SIG-M5 treated with dmso at 0.1 percent for 504 hours (cell line): ENCODE results near the gene ZDHHC1.

Experiments used
- DNase-seq: peaks from one replicate; lab custom pipeline; 2025; ENCODE audit not compliant: unreplicated experiment; lab: John Stamatoyannopoulos, UW

Gene ZDHHC1, protein sequence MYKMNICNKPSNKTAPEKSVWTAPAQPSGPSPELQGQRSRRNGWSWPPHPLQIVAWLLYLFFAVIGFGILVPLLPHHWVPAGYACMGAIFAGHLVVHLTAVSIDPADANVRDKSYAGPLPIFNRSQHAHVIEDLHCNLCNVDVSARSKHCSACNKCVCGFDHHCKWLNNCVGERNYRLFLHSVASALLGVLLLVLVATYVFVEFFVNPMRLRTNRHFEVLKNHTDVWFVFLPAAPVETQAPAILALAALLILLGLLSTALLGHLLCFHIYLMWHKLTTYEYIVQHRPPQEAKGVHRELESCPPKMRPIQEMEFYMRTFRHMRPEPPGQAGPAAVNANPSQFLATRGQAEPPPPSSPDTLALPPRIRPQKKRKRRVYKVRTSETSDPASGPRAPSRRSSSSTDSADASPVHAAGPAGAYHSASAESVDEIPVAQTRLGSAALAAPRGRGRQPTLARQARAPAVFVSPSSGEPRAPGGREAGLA

DNA sequence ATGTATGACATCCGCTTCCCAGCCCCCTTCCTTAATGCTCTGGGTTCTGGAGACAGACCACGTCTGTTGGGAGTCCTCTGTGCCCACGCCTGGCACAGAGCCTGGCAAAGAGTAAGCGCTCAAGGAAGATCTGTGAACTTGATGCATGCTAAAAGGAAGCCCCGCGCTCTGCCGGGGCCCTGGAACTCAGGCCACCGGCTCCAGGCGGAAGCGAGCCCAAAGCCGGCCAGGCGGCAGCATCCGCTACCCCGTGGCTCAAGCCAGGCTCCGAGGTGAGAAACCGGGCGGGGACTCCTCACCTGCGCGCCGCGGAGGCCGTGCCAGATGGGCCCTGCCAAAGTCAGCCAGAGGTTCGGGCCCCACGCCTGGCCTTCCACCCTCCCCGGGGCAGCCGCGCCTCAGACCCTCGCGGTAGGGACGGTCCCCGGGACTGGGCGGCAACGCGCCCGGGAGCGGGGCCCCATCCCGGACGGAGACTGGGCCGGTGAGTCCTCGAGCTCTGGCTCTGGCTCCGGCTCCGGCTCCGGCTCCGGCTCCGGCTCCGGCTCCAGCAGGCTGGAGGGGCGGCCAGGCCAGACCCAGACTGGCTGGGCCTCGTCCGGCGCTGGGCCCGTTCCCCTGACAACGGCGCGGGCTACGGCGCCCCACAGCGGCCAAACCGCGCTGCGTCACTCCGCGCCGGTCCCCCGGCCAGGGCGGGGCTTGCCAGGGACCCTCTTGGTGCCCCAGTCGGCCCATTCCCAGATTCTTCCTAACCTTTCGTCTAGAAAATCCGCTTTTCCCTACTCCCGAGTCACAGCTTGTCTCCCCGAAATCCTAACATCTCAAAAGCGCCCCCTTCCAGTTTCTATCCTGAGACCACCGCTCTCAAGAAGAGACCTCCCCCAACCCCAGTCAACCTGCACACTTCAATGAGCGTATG is at the start of gene ZDHHC1:
TSS of gene ZDHHC1 (minus strand) at position 606 of the 922 bp plus-strand sequence. CDS start 8,702 bp downstream, outside the sequence.
- DNase-seq = no peak

DNA sequence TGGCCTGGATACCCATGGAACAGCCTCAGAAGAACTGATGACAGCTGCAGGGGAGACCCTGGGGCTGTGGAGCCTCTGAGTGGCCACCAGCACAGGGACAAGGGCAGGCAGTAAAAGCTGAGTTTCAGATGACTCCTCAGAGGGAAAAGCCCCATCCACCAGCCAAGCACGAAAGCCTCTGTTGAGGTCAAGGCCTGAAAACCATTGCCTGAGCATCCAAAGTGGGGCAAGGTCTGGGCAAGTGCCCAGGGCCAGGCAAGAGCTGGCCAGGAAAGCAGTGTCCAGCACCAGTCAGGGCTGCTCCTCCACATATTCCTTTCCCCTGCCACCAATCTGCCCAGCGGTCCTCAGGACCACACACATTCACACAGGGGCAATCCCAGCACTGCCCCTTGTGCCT is 48.3 kb upstream of the ZDHHC1 start:
- DNase-seq = no peak

DNA sequence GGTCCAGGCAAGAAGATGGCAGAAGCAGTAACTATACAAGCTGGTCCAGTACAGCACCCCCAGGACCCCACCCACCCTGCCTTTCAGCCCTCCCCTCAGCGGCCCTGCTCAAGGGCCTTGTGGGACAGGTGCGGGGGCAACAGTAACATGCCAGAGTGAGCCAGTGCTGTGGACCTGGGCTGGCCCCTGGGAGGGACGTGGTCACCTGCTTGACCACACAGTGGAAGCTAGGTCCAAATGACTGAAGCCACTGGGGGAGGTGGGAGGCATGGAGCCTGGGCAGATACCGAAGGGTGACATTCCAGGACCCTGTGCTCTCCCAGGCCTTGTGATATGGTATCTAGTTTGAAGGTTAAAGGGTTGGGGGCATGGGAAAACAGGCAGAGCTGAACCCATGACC is 47.4 kb upstream of the ZDHHC1 start:
- DNase-seq = no peak

DNA sequence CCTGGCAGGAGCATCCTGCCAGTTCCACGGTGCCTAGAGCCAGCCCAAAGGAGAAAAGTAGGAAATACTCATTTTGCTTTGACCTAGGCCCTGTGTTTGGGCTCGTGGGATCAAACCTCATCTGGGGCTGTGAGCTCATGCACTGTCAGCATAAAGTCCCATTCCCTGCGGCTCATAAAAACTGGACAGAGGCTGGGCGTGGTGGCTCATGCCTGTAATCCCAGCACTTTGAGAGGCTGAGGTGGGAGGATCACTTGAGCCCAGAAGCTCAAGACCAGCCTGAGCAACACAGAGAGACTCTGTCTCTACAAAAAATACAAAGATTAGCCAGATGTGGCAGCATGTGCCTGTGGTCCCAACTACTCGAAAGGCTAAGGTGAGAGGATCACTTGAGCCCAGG is 46.8 kb upstream of the ZDHHC1 start:
- DNase-seq = no peak

DNA sequence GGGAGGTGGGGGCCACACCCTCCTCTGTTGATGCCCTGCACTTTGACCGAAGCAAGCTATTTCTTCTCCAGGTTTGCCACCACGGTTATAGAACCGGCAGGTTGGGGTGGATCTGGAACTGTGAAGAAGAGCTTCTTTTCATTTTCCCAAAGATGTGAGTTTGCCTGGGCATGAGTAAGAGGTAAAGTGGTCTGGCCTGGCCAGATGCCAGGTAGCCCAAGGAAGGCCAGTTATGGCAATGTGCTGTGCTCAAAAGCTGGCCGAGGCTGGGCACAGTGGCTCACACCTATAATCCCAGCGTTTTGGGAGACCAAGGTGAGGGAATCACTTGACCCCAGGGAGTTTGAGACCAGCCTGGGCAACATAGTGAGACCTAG is 46.0 kb upstream of the ZDHHC1 start:
- no peak for DNase-seq

DNA sequence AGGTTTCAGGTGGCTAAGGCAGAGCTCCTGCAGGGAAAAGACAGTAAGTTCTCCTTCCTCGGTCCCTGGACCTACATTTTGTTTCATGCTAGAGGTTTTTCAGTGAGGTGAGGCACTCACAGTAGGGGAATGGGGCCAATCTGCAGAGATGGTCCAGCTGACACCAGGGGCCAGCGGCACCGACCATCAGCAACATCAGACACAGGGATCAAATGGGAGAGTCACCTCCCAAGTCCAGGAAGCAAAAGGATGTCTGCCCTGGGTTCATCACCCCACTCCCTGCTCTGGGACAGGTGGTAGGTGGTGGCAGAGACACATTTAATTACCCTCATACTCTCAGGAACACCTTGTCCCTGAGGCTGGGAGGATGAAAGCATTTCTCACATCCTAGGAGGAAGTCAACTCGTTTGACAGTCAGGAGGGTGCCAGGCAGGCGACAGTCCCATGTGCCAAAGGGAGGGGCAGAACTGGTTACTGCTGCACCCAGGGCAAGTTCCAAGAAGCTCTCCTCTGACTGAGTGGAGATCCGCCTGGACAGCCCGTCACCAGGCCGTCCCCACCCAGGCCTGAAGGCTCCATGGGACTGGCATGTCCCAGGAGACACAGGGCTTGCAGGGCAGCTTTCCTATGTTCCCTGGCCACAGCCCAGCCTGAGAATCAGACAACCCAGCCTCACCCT is 45.5 kb upstream of the ZDHHC1 start:
- no peak for DNase-seq

DNA sequence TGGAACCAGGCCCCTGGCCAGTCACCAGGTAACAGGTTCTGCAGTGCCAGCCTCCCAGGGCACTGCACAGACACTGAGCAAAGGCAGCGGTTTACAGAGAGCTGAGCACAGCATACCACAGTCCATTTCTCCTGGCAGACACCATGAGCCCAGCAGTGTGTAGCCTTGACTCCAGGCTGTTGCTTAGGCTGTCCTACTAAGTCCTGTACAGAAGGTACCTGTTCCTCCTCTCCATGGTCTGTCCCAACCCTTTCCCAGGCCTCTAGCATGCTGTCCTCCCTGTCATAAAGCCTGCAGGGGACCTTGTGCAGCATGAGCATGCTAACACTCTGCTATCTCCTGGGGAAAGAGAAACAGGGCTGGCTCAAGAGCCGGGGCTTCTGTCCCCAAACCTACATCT is 44.7 kb upstream of the ZDHHC1 start:
- DNase-seq = no peak

DNA sequence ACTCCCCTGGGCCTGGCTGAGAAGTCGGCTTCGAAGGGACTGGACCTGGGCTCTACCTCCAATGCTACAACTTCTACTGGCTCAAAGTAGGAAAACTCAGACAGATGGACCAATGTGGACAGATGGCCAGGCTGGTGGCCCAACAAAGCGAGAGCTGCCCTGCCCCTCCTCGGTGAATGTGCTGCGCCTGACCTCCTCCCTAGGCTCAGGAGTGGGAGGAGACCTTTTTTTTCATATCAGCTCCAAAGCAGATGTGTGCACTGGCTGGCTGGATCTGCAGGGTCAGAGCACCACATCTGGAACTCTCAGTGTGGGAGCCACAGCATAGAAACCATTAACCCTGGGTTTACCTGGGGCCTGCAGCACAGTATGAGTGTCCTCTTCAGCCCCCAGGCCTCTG is 43.9 kb upstream of the ZDHHC1 start:
- DNase-seq = no peak

DNA sequence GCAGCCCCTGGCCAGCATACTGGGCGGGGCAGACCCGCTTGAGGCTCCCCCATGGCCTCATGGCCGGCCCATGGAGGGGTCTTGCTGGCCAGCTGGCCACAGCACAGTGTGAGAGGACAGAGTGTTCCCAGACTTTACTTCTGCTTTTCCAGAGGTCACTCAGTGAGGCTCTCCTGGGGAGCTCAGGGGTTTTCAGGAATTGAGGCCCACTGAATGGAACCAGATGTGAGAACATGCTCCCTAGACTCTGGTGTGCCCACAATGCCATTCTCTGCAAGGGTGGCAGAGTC is 43.5 kb upstream of the ZDHHC1 start:
- no peak for DNase-seq

DNA sequence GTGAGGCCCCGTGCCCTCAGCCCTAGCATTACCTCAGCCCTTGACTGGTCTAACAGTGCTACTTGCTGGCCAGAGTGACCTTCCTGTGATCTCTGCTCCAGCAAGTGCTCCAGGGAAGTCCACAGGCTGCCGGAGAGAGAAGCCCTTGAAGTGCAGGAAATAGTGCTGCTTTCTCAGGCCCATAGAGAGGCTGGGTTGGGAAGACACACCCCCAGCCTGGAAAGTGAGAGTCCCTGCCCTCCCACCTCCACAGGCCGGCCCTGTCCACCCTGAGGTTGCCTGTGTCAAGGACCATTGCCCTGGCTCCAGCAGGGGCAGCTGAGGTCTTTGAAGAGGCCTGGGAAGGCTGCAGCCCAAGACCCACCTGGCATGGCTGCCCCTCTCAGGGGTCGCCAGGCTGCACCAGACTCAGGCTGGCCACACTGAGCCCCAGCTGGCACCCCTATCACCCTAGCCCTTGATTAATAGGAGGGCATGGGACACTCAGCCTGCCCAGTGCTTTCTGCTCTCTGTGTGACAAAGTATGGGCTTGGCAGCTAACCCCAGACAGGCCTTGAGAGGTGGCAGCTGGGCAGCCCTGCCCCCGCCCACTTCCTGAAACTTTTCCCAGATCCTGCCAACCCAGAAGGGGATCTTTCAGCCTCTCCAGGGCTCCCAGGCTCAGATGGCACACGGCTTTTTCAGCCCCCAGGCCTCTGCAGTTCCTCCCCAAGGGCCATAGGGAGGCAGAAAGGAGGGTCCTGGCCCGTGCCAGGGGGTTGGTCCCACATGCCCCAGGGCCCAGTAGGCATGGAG is 43.0 kb upstream of the ZDHHC1 start:
- no peak for DNase-seq

DNA sequence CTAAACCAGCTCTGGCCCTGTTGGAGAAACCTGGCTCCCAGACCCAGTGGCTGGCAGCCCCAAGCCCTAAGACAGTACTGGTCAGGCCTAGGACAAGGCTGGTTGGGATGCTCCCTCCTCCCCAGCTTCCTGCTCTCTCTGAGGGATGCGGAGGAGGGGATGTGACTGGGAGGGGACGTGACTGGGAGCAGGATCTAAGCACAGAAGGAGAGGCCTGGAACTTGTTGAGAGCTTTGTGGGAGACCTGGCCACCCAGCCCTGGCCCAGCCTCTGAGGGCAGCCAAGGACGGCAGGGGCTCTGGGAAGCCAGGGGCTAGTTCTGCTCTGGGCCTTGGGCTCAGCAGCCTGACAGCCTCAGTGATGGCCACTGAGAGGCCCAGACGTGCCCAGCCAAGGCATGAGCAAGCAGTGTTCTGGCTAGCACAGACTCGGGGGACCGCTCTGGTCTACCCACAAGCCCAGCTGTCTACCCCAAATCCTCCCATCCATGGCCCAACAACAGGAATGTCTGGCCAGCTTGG is 41.9 kb upstream of the ZDHHC1 start:
- DNase-seq = no peak

DNA sequence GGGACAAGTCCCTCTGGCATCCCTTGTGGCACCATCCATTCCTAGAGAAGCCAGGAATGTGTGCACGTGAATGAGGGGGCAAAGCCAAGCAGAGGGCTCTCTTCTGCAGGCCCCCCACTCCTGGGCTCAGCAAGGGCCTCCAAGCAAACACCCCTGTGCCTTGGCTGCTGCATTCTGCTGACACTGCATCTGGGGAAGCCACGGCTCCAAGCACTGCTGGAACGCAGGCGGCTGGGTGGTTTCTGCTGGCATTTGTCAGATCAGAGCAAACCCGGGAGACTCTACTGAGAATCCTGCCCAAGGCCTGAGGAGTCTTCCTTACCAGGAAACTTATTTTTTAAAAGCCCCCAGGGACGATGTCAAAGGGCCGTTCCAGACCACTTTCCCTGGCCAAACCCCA is 41.3 kb upstream of the ZDHHC1 start:
- DNase-seq = no peak

DNA sequence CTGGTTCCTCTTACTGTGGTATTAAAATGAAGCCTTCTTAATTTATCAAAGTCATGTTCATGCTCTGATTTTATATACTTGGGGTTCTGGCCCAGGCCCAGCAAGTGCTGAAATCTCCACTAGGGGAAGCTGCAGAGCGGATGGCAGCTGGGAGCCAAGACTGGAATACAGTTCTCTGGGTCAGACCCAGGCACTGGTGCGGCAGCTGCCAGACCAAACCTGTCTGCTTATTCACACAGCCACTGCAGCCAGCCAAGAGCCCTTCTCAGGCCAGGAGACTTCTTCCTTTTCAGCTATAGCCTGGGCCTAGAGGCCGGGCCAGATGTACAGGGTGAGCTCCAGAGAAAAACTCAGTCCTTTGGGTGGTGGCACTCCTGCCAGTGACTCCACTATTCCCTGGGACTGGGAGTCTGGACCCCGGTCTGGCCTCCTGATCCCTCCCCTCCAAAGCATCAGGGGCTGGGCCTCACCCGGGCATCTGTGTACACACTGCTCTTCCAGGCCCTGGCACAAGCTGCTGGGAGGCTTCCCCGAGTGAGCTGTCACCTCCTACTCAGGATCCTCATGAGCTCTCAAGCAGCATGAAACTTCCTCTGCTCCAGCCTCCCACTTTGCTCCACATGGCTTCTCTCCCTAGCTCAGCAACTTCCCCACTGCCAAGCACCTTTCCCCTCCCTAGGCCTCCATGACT is 40.3 kb upstream of the ZDHHC1 start:
- DNase-seq = no peak

DNA sequence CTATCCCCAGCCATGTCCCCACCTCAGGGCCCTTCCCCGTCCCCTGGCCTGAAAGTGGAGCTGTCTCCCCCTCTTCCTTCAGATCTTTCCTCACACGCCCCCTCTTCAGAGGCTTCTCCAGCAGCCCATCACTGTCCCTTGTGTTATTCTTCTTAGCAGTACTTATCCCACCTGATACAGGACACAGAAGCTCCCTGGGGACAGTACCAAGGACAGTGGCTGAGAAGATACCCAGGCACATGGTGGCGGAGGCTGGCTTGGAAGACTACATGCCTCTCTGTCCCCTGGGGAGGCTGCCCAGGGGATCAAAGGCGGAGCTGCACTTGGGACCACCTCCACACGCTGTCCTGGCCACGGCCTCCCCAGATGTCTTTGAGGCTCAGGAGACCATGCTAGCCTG is 38.6 kb upstream of the ZDHHC1 start:
- no peak for DNase-seq

DNA sequence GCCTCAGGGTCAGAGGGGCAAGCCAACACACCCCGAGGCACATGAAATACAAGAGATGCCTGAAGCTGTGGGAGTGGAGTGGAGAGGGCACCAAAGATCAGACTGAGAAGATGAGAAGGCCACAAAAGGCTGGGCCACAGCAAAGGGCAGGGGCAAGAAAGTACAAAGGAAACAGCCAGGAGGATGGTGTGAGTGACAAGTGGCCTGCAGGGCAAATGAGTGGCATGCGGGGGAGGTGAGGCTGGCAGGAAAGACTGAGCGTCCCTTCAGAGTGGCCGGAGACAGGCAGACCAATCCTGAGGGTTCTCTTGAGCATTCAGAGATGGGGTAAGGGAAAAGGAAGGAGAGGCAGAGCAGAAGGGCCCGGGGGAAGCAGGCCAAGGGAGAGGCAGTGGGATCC is 37.8 kb upstream of the ZDHHC1 start:
- no peak for DNase-seq

DNA sequence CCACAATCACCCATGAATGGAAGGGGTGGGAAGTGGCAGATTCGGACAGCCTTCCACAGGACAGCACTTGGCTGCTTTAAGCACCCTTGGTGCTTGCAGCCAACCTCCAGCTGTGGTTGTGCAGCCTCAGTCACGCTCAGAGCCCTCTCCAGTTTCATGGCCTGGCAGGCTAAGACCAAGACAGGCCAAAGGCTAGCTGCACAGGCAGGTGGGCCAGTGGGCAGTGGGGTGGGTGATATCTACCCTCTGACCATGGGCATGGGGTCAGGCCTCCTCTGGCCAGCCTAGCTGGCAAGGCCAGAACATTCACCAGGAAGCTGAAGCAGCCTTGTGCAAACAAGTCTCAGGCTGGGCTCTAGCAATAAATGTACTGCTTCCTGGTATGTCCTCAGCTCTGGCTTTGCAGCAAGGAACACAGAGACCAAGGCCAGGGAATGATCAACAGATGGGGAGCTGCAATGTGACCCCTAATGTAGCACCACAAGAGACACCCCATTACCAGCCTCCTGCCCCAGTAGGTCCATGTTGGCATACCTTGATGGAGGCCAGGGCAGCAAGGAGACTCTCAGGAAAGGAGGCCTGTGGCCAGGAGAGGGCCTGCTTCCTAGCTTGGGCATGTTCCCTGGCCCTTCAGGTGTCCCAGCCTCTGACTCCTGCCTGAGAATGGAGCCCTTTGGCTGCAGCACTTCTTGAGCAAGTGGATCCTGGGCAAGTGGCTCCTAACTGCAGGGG is 35.6 kb upstream of the ZDHHC1 start:
- DNase-seq = no peak

DNA sequence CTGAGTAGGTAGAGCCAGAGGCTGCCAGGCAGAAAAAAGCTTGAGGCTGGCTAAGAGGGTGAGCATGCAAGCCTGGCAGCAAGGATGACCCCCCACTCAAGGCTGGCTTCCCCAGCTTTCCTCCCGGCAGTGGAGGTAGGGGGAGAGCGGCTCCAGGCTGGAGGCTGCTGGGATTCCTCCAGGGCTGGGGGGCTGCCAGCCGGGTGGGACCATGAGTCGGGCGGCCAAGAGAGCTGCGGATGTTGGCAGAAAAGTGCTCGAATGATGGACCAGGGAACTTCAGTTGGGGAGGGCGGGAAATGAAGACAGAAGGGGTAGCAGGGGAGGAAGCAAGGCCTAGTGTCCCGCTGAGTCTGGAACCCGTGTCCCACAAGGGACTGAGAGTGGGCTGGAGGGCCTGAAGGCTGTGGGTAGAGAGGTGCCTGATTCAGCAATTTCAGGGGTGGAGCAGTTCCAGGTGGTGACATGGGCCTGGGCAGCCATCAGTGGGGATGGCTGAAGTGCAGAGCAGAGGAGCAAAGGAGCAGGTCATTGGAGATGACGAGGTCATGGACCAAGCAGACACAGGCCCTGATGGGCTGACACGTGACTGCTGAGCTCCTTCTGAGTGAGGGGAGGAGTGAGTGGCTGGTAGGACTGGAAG is 34.9 kb upstream of the ZDHHC1 start:
- DNase-seq = no peak

DNA sequence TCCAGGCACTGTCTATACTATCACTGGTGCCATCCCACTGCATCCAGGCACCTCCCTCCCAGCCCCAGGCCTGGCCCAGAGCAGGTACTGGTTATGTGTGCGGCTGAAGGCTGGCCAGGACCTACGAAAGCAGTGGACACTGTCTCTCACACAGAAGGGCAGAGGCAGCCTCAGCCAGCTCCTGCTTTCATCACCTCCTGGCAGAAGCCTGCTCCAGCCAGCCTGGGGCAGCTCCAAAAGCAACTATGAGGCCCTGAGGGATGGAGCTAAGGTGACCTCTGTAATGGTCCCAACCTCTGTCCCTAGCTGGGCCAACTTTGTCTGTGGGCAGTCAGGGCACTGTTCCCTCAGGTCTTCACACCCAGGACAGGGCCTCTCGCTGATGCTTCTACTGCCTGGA is 33.5 kb upstream of the ZDHHC1 start:
- no peak for DNase-seq

DNA sequence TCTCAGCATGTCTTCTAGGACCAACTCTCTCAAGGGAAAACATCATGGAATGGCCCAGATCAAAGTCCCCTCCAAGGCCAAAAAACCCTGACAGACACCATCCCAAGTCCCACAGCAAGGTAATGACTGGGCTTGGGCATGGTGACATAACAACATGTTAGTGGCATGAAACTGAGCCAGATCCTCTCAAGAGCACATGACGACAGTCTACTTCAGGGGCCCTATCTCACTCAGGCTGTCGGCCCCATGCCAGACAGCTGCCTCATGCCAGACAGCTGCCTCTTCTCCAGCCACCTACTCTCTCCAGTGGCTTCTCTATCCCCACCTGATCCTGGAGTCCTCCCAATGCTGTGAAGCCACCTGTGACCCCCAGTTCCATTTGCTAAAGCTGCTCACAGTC is 33.1 kb upstream of the ZDHHC1 start:
- no peak for DNase-seq
